Tibial nerve (tissue), 4 donors: ENCODE measurements around the gene HSPA13.

Experiments used
- CTCF ChIP-seq, 5 experiments: fragments of 200-600 bp in 3 of 5; fragments of 450-650 bp in 2 of 5; sonication (generic) in 3 of 5; IDR thresholded peaks; one replicate each; pipeline ENCODE4 v1.5.1; 2016 to 2019; ENCODE audit warnings: antibody characterized with exemption in 5 of 5, mild to moderate bottlenecking in 3 of 5, moderate library complexity in 2 of 5
- EP300 ChIP-seq, 2 donors: sonication (generic); formaldehyde crosslinking; IDR thresholded peaks; one replicate each; pipeline ENCODE4 v1.6.1; 2017; ENCODE audit warnings: antibody characterized with exemption in 2 of 2, mild to moderate bottlenecking in 1 of 2
- POLR2A ChIP-seq, 2 donors: fragments of 450-650 bp; IDR thresholded peaks; one replicate each; pipeline ENCODE4 v1.6.1; 2017; ENCODE audit warnings: antibody characterized with exemption in 2 of 2, mild to moderate bottlenecking in 2 of 2, moderate library complexity in 2 of 2

- peak in 1 of 5 experiments; percentile 27 for TF ChIP-seq CTCF (IDR thresholded peaks at IDR 0.05)
- peak; percentile 74 to 82 for TF ChIP-seq POLR2A (IDR thresholded peaks at IDR 0.05)
- peak; percentile 84 to 87 for TF ChIP-seq EP300 (IDR thresholded peaks at IDR 0.05)
These were observed at the start of gene HSPA13 for GRCh38 chr21:14382835-14383595.
